H9 (cell line): ENCODE results near the gene PLEKHJ1. TPM values are rescaled to one million over a fixed set of nuclear protein-coding genes. Genes with fewer than 3 reads are reported as not detected.

Source experiments
- DNase-seq: peaks from one replicate; pipeline ENCODE4 v3.0.0-alpha.2; 2017
- H2AFZ ChIP-seq: one replicate; pipeline ENCODE4 v1.6.1; 2013; ENCODE audit warnings: mild to moderate bottlenecking, low read length, control low read depth, moderate library complexity
- H2AK5ac ChIP-seq: 2 replicates; pipeline ENCODE4 v1.6.1; 2013; ENCODE audit warnings: low read length, control low read depth, mixed read lengths; ENCODE audit not compliant: insufficient read length
- H2BK120ac ChIP-seq: one replicate; pipeline ENCODE4 v1.6.1; 2013; ENCODE audit warnings: low read depth, mild to moderate bottlenecking, low read length, control low read depth, inconsistent platforms; ENCODE audit not compliant: poor library complexity, severe bottlenecking
- H2BK12ac ChIP-seq: 2 replicates; pipeline ENCODE4 v1.6.1; 2013; ENCODE audit warnings: low read length, control low read depth, mixed read lengths, low read depth; ENCODE audit not compliant: insufficient read length
- H2BK15ac ChIP-seq: 2 replicates; pipeline ENCODE4 v1.6.1; 2013; ENCODE audit warnings: low read depth, low read length, control low read depth
- H2BK20ac ChIP-seq: one replicate; pipeline ENCODE4 v1.6.1; 2013; ENCODE audit warnings: low read depth, mild to moderate bottlenecking, low read length, control low read depth, inconsistent platforms; ENCODE audit not compliant: poor library complexity, severe bottlenecking
- H2BK5ac ChIP-seq: 2 replicates; pipeline ENCODE4 v1.6.1; 2013; ENCODE audit warnings: low read length, control low read depth, mixed read lengths; ENCODE audit not compliant: insufficient read length
- H3K14ac ChIP-seq: 2 replicates; pipeline ENCODE4 v1.6.1; 2013; ENCODE audit warnings: low read length, control low read depth; ENCODE audit not compliant: insufficient read depth
- H3K18ac ChIP-seq: 2 replicates; pipeline ENCODE4 v1.6.1; 2013; ENCODE audit warnings: low read depth, mild to moderate bottlenecking, mixed read lengths, low read length, control low read depth; ENCODE audit not compliant: insufficient read length
- H3K23ac ChIP-seq: 2 replicates; pipeline ENCODE4 v1.6.1; 2013; ENCODE audit warnings: low read length, control low read depth, mixed read lengths, low read depth; ENCODE audit not compliant: insufficient read length
- H3K23me2 ChIP-seq: 2 replicates; pipeline ENCODE4 v1.6.1; 2013; ENCODE audit warnings: low read depth, mild to moderate bottlenecking, mixed read lengths, low read length, control low read depth; ENCODE audit not compliant: insufficient read length, poor library complexity, severe bottlenecking
- H3K27ac ChIP-seq: 2 replicates; pipeline ENCODE4 v1.5.1; 2013; ENCODE audit warnings: low read length, control low read depth, mixed read lengths, low read depth; ENCODE audit not compliant: insufficient read length
- H3K27me3 ChIP-seq: 2 replicates; pipeline ENCODE4 v1.6.1; 2013; ENCODE audit warnings: low read length, control low read depth, inconsistent platforms; ENCODE audit not compliant: insufficient read depth
- H3K4ac ChIP-seq: 2 replicates; pipeline ENCODE4 v1.6.1; 2013; ENCODE audit warnings: low read depth, mild to moderate bottlenecking, control low read depth, inconsistent platforms, low read length, moderate library complexity
- H3K4me1 ChIP-seq: 2 replicates; pipeline ENCODE4 v1.6.1; 2013; ENCODE audit warnings: low read length, control low read depth, inconsistent platforms; ENCODE audit not compliant: insufficient read depth
- H3K4me2 ChIP-seq: 2 replicates; pipeline ENCODE4 v1.6.1; 2013; ENCODE audit warnings: low read length, control low read depth, mixed read lengths; ENCODE audit not compliant: insufficient read length, insufficient read depth
- H3K56ac ChIP-seq: 2 replicates; pipeline ENCODE4 v1.6.1; 2013; ENCODE audit warnings: low read depth, mild to moderate bottlenecking, mixed read lengths, low read length, control low read depth; ENCODE audit not compliant: insufficient read length
- H3K79me1 ChIP-seq: 2 replicates; pipeline ENCODE4 v1.6.1; 2013; ENCODE audit warnings: low read depth, mild to moderate bottlenecking, moderate library complexity, low read length, control low read depth, inconsistent platforms; ENCODE audit not compliant: insufficient read depth, poor library complexity, severe bottlenecking
- H3K79me2 ChIP-seq: 2 replicates; pipeline ENCODE4 v1.6.1; 2013; ENCODE audit warnings: low read length, control low read depth, inconsistent platforms; ENCODE audit not compliant: insufficient read depth
- H3K9ac ChIP-seq: 2 replicates; pipeline ENCODE4 v1.6.1; 2013; ENCODE audit warnings: low read length, control low read depth, mixed read lengths; ENCODE audit not compliant: insufficient read length; ENCODE audit errors: extremely low read depth
- H3K9me3 ChIP-seq: one replicate; pipeline ENCODE4 v1.6.1; 2013; ENCODE audit warnings: low read depth, low read length, inconsistent platforms; ENCODE audit not compliant: control insufficient read depth
- H3T11ph ChIP-seq: one replicate; pipeline ENCODE4 v1.6.1; 2013; ENCODE audit warnings: mild to moderate bottlenecking, low read length, control low read depth, inconsistent platforms
- H4K20me1 ChIP-seq: one replicate; pipeline ENCODE4 v1.6.1; 2013; ENCODE audit not compliant: control insufficient read depth, insufficient read length, insufficient read depth
- H4K5ac ChIP-seq: 2 replicates; pipeline ENCODE4 v1.6.1; 2013; ENCODE audit warnings: low read depth, mild to moderate bottlenecking, mixed read lengths, low read length, control low read depth; ENCODE audit not compliant: insufficient read length
- H4K8ac ChIP-seq: replicated peaks from 2 replicates; pipeline ENCODE4 v1.6.1; 2013; ENCODE audit warnings: low read length, control low read depth, mixed read lengths, low read depth; ENCODE audit not compliant: insufficient read length
- H4K91ac ChIP-seq: 2 replicates; pipeline ENCODE4 v1.6.1; 2013; ENCODE audit warnings: low read depth, mild to moderate bottlenecking, moderate library complexity, mixed read lengths, low read length, control low read depth; ENCODE audit not compliant: insufficient read length
- H3K27ac Mint-ChIP-seq, 3 experiments: 2 replicates in 2 of 3; 3 replicates in 1 of 3; pipeline ENCODE4 v1.8.0; 2020 to 2021; ENCODE audit warnings: mixed read lengths in 3 of 3, mild to moderate bottlenecking in 1 of 3, moderate library complexity in 1 of 3
- H3K27me3 Mint-ChIP-seq: 2 replicates; pipeline ENCODE4 v1.8.0; 2021; ENCODE audit warnings: low read depth, mild to moderate bottlenecking, moderate library complexity, mixed read lengths
- H3K36me3 Mint-ChIP-seq, 3 experiments: 2 replicates in 2 of 3; 3 replicates in 1 of 3; pipeline ENCODE4 v1.8.0; 2020 to 2021; ENCODE audit warnings: low read depth in 3 of 3, mixed read lengths in 3 of 3; ENCODE audit not compliant: insufficient read depth in 1 of 3
- H3K4me1 Mint-ChIP-seq, 2 experiments: 2 replicates each; pipeline ENCODE4 v1.8.0; 2020; ENCODE audit warnings: mixed read lengths in 2 of 2
- H3K4me3 Mint-ChIP-seq, 2 experiments: 2 replicates in 1 of 2; 3 replicates in 1 of 2; pipeline ENCODE4 v1.8.0; 2020 to 2021; ENCODE audit warnings: mild to moderate bottlenecking in 2 of 2, mixed read lengths in 2 of 2, moderate library complexity in 1 of 2
- H3K9me3 Mint-ChIP-seq, 2 experiments: 2 replicates in 1 of 2; 3 replicates in 1 of 2; pipeline ENCODE4 v1.8.0; 2020; ENCODE audit warnings: mild to moderate bottlenecking in 2 of 2, mixed read lengths in 2 of 2, moderate library complexity in 1 of 2
- WGBS: extraction: QIAGEN DNeasy Blood & Tissue Kit; methylation state at CpG from one replicate; pipeline ENCODE4 v1.1.7; 2013; ENCODE audit warnings: missing lambda C conversion rate, low lambda C conversion rate, mixed read lengths; ENCODE audit not compliant: insufficient read length; ENCODE audit errors: extremely low coverage; 5-methylcytosine and 5-hydroxymethylcytosine counted together
- total RNA-seq: library from RNA; stranded (reverse); gene quantifications from 2 replicates; pipeline ENCODE4 v1.2.1, GENCODE V29; 2021
- TF ChIP-seq, protein P1 (sequence below): fragments of 200-600 bp; sonication (generic); conservative IDR thresholded peaks from 3 replicates; pipeline ENCODE4 v1.8.0; 2021; ENCODE audit warnings: antibody characterized with exemption, mild to moderate bottlenecking

PLEKHJ1 gene
- total RNA-seq, 1 experiment from 2014 or later, result 139 TPM

DNA sequence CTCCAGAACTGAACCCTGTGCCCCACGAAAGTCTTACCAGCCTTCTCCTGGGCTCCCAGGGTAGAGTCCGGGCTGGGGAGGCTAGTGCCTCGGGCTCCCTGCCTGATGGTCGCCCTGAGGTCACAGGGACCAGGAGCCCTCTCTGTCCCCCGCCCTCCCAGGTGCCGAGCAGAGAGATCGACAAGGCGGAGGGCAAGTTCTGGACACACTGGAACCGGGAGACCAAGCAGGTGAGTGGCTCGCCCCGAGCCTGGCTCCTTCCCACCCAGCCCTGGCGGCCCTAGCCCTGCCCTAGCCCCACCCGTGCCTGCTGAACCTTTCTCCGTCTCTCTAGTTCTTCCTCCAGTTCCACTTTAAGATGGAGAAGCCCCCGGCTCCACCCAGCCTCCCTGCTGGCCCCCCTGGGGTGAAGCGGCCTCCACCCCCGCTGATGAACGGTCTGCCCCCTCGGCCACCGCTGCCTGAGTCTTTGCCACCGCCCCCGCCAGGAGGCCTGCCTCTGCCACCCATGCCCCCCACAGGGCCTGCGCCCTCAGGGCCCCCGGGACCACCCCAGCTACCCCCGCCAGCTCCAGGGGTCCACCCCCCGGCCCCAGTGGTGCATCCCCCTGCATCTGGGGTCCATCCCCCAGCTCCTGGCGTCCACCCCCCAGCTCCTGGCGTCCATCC is 11.4 kb upstream of the PLEKHJ1 start:
- no peak overlapping the region for H4K8ac ChIP-seq

More for the DNA sequence above, 11.4 kb upstream of the PLEKHJ1 start:
- H2AFZ ChIP-seq, result no peak overlapping the region
- H3K4ac ChIP-seq, result no peak overlapping the region
- no peak overlapping the region for H3T11ph ChIP-seq
- H3K4me3 Mint-ChIP-seq, result no peak overlapping the region
- no peaks in the 10 kb centered on the region for H3K9me3 ChIP-seq
- TF ChIP-seq, protein P1, sequence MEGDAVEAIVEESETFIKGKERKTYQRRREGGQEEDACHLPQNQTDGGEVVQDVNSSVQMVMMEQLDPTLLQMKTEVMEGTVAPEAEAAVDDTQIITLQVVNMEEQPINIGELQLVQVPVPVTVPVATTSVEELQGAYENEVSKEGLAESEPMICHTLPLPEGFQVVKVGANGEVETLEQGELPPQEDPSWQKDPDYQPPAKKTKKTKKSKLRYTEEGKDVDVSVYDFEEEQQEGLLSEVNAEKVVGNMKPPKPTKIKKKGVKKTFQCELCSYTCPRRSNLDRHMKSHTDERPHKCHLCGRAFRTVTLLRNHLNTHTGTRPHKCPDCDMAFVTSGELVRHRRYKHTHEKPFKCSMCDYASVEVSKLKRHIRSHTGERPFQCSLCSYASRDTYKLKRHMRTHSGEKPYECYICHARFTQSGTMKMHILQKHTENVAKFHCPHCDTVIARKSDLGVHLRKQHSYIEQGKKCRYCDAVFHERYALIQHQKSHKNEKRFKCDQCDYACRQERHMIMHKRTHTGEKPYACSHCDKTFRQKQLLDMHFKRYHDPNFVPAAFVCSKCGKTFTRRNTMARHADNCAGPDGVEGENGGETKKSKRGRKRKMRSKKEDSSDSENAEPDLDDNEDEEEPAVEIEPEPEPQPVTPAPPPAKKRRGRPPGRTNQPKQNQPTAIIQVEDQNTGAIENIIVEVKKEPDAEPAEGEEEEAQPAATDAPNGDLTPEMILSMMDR, result no peak
- no peak overlapping the region for H2BK15ac ChIP-seq
- H2AK5ac ChIP-seq, result no peak overlapping the region
- H3K9ac ChIP-seq, result no peak overlapping the region
- no peaks in the 10 kb centered on the region for H3K9me3 Mint-ChIP-seq
- WGBS, result no CpG with 5 or more reads among the region's 28 CpGs
- no peak overlapping the region for H4K91ac ChIP-seq
- H3K27ac Mint-ChIP-seq, result no peak overlapping the region
- H3K4me1 ChIP-seq, result no peaks in the 10 kb centered on the region
- no peak overlapping the region for H4K5ac ChIP-seq
- no peaks in the 10 kb centered on the region for H4K20me1 ChIP-seq
- no peaks in the 10 kb centered on the region for H3K4me1 Mint-ChIP-seq
- peaks cover 2% of the 10 kb centered on the region for H3K79me1 ChIP-seq
- no peak overlapping the region for H3K18ac ChIP-seq
- H3K23me2 ChIP-seq, result no peaks in the 10 kb centered on the region
- H3K27me3 Mint-ChIP-seq, result peaks cover 2% of the 10 kb centered on the region
- H3K56ac ChIP-seq, result no peak overlapping the region
- H2BK120ac ChIP-seq, result no peak overlapping the region
- no peak overlapping the region for H3K4me2 ChIP-seq
- no peaks in the 10 kb centered on the region for H3K27me3 ChIP-seq
- peaks cover 13 to 37% (median 29%) of the 10 kb centered on the region in 3 experiments; a peak in 6 of 7 replicates for H3K36me3 Mint-ChIP-seq
- no peak overlapping the region for H3K27ac ChIP-seq
- H3K79me2 ChIP-seq, result peaks cover under 1% of the 10 kb centered on the region; the same call in 1 of the 2 replicates
- H2BK20ac ChIP-seq, result no peak overlapping the region
- no peak overlapping the region for H3K14ac ChIP-seq
- no peak overlapping the region for H2BK12ac ChIP-seq
- H3K23ac ChIP-seq, result no peak overlapping the region
- H2BK5ac ChIP-seq, result no peak overlapping the region
- DNase-seq, result no peak
